Measurements from ENCODE around the gene PRKD2.
A peak's percentile ranks its signal among the peaks of the same experiment; 100 is the strongest.

Gene PRKD2

GRCh38 chr19:46731007-46731501 is 14.1 kb upstream of the PRKD2 start:
- ChIA-PET POLR2A (ENCODE audit: low non-redundant PET) (no interaction called here), CTCF (interaction anchor here (0.5 to 0.7 kb wide), 2 partner anchors 92 to 335 kb away, joined by 3 to 4 read pairs; no protein-coding TSS in a partner anchor)
- TF ChIP-seq, protein P1, sequence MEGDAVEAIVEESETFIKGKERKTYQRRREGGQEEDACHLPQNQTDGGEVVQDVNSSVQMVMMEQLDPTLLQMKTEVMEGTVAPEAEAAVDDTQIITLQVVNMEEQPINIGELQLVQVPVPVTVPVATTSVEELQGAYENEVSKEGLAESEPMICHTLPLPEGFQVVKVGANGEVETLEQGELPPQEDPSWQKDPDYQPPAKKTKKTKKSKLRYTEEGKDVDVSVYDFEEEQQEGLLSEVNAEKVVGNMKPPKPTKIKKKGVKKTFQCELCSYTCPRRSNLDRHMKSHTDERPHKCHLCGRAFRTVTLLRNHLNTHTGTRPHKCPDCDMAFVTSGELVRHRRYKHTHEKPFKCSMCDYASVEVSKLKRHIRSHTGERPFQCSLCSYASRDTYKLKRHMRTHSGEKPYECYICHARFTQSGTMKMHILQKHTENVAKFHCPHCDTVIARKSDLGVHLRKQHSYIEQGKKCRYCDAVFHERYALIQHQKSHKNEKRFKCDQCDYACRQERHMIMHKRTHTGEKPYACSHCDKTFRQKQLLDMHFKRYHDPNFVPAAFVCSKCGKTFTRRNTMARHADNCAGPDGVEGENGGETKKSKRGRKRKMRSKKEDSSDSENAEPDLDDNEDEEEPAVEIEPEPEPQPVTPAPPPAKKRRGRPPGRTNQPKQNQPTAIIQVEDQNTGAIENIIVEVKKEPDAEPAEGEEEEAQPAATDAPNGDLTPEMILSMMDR (conservative IDR thresholded peaks at IDR 0.05; ENCODE audit: low read depth) = no peak
- peak overlapping the region; percentile 45 for H3K27ac ChIP-seq
- DNase-seq (ENCODE audit: low spot score) = peak; percentile 82

GRCh38 chr19:46730595-46730994 is 13.7 kb upstream of the PRKD2 start:
- H3K27ac ChIP-seq = peak overlapping the region; percentile 45
- POLR2A ChIA-PET (ENCODE audit: low non-redundant PET) = no interaction called here
- TF ChIP-seq, protein P1 (conservative IDR thresholded peaks at IDR 0.05; ENCODE audit: low read depth) = no peak
- DNase-seq (ENCODE audit: low spot score) = no peak
- CTCF ChIA-PET = interaction anchor here (0.7 kb wide), 1 partner anchor 336 kb away, joined by 3 read pairs; no protein-coding TSS in a partner anchor

GRCh38 chr19:46730187-46730586 is 13.3 kb upstream of the PRKD2 start:
- DNase-seq (ENCODE audit: low spot score) = no peak
- CTCF ChIA-PET = interaction anchor here (0.6 kb wide), 1 partner anchor 42 kb away, joined by 3 read pairs; no protein-coding TSS in a partner anchor
- peak overlapping the region; percentile 45 for H3K27ac ChIP-seq
- TF ChIP-seq, protein P1 (conservative IDR thresholded peaks at IDR 0.05; ENCODE audit: low read depth) = no peak
- POLR2A ChIA-PET (ENCODE audit: low non-redundant PET) = interaction anchor here (0.6 kb wide), 1 partner anchor 100 kb away, joined by 5 read pairs; no protein-coding TSS in a partner anchor

DNA sequence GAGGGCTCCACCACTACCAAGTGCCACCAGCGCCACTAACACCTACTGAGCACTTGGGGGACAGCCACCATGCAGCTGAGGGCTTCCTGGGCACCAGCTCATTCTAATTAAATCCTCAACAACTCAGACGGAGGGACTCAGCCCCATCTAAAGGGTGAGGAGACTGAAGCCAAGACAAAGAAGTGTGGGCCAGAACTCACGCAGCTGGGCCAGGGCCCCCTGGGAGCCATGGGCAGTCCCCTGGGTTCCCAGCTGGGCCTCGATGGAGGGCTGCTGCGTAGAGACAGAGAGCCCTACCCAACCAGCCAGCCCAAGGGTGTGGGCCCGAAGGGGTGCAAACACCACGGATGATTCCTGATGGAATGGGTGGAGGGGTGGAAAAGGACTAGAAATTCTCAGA is 12.8 kb upstream of the PRKD2 start:
- CTCF ChIA-PET = interaction anchor here (0.6 to 2.0 kb wide), 4 partner anchors 14 to 113 kb away, joined by 3 to 7 read pairs (median 6); partner anchors contain the start of gene PRKD2
- no peak for DNase-seq (ENCODE audit: low spot score)
- peak overlapping the region; percentile 45 for H3K27ac ChIP-seq
- TF ChIP-seq, protein P1 (conservative IDR thresholded peaks at IDR 0.05; ENCODE audit: low read depth) = no peak
- POLR2A ChIA-PET (ENCODE audit: low non-redundant PET) = interaction anchor here (0.6 kb wide), 1 partner anchor 101 kb away, joined by 5 read pairs; no protein-coding TSS in a partner anchor

DNA sequence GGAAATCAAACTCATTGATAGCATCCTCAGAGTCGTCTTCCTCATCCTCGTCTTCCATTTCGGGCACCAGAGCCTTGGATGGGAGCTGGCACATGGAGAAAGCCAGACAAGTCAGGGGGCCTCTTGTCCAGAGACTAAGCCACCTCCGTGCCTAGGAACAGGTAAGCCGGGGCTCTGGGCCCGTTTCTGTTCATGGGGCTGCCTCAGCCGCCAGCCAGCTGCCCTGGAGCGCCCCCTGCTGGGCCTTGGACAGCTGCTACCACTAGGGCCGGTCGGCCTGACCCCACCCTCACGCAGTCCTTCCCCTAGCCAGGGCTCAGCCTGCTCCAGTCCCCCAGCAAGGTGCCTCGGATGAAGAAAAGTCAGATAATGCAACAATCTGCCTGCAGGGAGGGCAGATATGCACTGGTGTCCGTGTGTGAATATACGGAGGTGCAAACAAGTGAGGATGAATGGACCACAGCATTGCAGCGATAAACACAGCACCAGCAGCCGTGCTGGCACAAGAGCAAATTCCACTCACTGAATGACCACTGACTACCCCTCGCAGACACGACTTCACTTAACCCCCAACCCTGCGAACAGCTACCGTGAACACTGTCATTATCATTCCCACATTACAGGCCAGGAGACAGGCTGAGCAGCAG is 11.9 kb upstream of the PRKD2 start:
- peak; percentile 39 for DNase-seq (ENCODE audit: low spot score)
- ChIA-PET POLR2A (ENCODE audit: low non-redundant PET) (interaction anchor here (0.6 kb wide), 1 partner anchor 112 kb away, joined by 3 read pairs; no protein-coding TSS in a partner anchor), CTCF (interaction anchor here (0.6 to 2.0 kb wide), 8 partner anchors 13 to 1697 kb away, joined by 3 to 7 read pairs (median 4); partner anchors contain the start of gene PRKD2)
- TF ChIP-seq, protein P1 (conservative IDR thresholded peaks at IDR 0.05; ENCODE audit: low read depth) = peak; percentile 89
- peak overlapping the region; percentile 45 for H3K27ac ChIP-seq

GRCh38 chr19:46728208-46728607 is 11.3 kb upstream of the PRKD2 start:
- DNase-seq (ENCODE audit: low spot score) = no peak
- TF ChIP-seq, protein P1 (conservative IDR thresholded peaks at IDR 0.05; ENCODE audit: low read depth) = no peak
- 0 out of 2 replicates have a peak overlapping the region, but pooled peaks have one; percentile 45 for H3K27ac ChIP-seq
- ChIA-PET POLR2A (ENCODE audit: low non-redundant PET) (interaction anchor here (0.6 kb wide), 1 partner anchor 111 kb away, joined by 3 read pairs; no protein-coding TSS in a partner anchor), CTCF (interaction anchor here (0.6 to 2.0 kb wide), 5 partner anchors 12 to 1697 kb away, joined by 3 to 7 read pairs (median 6); partner anchors contain the start of gene PRKD2)

Measured in RWPE1 (cell line).